IMR-90 (cell line): ENCODE results near the gene TSTD2.

Source experiments
- BHLHE40 ChIP-seq: fragments of 150-350 bp; IDR thresholded peaks from 2 replicates; pipeline ENCODE4 v1.6.1; 2016; ENCODE audit warnings: mild to moderate bottlenecking, low read depth, low read length
- CEBPB ChIP-seq: IDR thresholded peaks from 2 replicates; pipeline ENCODE4 v1.6.1; 2012; ENCODE audit warnings: low read depth, low read length, improper control_type of control experiment
- CHD1 ChIP-seq: IDR thresholded peaks from 2 replicates; pipeline ENCODE4 v1.6.1; 2012; ENCODE audit warnings: low read depth, low read length, improper control_type of control experiment
- ELK1 ChIP-seq: fragments of 150-350 bp; IDR thresholded peaks from 2 replicates; pipeline ENCODE4 v1.6.1; 2016; ENCODE audit warnings: low read depth, mild to moderate bottlenecking, low read length, moderate library complexity, borderline replicate concordance
- MAFK ChIP-seq: IDR thresholded peaks from 2 replicates; pipeline ENCODE4 v1.6.1; 2012; ENCODE audit warnings: low read depth, low read length, improper control_type of control experiment
- MXI1 ChIP-seq: IDR thresholded peaks from 2 replicates; pipeline ENCODE4 v1.6.1; 2012; ENCODE audit warnings: low read depth, mild to moderate bottlenecking, low read length, moderate library complexity, borderline replicate concordance
- NFE2L2 ChIP-seq: fragments of 150-350 bp; IDR thresholded peaks from 2 replicates; pipeline ENCODE4 v1.6.1; 2016; ENCODE audit warnings: low read depth, mild to moderate bottlenecking, low read length
- POLR2A ChIP-seq: IDR thresholded peaks from 2 replicates; pipeline ENCODE4 v1.6.1; 2012; ENCODE audit warnings: mild to moderate bottlenecking, low read depth, low read length
- RAD21 ChIP-seq: IDR thresholded peaks from 2 replicates; pipeline ENCODE4 v1.6.1; 2012; ENCODE audit warnings: low read length, improper control_type of control experiment
- RCOR1 ChIP-seq: IDR thresholded peaks from 2 replicates; pipeline ENCODE4 v1.6.1; 2012; ENCODE audit warnings: mild to moderate bottlenecking, low read length, improper control_type of control experiment; ENCODE audit not compliant: insufficient replicate concordance
- SMC3 ChIP-seq: fragments of 150-350 bp; IDR thresholded peaks from 2 replicates; pipeline ENCODE4 v1.6.1; 2016; ENCODE audit warnings: low read depth, mild to moderate bottlenecking, antibody characterized with exemption, low read length, moderate library complexity
- TF ChIP-seq, protein P1 (sequence below): conservative IDR thresholded peaks from 2 replicates; pipeline ENCODE4 v1.5.1; 2012; ENCODE audit warnings: mild to moderate bottlenecking, low read depth, low read length, improper control_type of control experiment
- TF ChIP-seq, protein P2 (sequence below): fragments of 150-350 bp; IDR thresholded peaks from 2 replicates; pipeline ENCODE4 v1.6.1; 2017; ENCODE audit warnings: mild to moderate bottlenecking, antibody characterized with exemption, low read length, low read depth

DNA sequence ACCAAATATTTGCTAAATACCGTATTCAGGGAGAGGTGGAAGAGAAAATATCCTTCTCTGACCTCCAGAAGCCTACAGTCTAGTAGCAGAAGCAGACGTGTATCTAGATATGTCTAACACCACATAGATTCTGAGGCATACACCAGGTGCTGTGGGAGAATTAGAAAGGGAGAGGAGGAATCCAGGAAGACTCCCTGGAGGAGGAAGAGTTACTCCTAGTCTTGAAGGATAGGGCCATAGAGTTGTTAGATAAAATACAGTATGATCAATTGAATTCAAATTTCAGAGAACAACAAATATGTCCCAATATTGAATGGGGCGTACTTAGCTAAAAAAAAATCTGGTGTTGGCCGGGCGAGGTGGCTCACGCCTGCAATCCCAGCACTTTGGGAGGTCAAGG is 73.0 kb downstream of the TSTD2 start:
- TF ChIP-seq, protein P1, sequence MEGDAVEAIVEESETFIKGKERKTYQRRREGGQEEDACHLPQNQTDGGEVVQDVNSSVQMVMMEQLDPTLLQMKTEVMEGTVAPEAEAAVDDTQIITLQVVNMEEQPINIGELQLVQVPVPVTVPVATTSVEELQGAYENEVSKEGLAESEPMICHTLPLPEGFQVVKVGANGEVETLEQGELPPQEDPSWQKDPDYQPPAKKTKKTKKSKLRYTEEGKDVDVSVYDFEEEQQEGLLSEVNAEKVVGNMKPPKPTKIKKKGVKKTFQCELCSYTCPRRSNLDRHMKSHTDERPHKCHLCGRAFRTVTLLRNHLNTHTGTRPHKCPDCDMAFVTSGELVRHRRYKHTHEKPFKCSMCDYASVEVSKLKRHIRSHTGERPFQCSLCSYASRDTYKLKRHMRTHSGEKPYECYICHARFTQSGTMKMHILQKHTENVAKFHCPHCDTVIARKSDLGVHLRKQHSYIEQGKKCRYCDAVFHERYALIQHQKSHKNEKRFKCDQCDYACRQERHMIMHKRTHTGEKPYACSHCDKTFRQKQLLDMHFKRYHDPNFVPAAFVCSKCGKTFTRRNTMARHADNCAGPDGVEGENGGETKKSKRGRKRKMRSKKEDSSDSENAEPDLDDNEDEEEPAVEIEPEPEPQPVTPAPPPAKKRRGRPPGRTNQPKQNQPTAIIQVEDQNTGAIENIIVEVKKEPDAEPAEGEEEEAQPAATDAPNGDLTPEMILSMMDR: no peak
- TF ChIP-seq MXI1 (no peak), POLR2A (no peak), RAD21 (no peak), CEBPB (no peak), BHLHE40 (no peak), SMC3 (no peak), MAFK (no peak), CHD1 (no peak), NFE2L2 (no peak), RCOR1 (no peak), ELK1 (no peak)
- TF ChIP-seq, protein P2, sequence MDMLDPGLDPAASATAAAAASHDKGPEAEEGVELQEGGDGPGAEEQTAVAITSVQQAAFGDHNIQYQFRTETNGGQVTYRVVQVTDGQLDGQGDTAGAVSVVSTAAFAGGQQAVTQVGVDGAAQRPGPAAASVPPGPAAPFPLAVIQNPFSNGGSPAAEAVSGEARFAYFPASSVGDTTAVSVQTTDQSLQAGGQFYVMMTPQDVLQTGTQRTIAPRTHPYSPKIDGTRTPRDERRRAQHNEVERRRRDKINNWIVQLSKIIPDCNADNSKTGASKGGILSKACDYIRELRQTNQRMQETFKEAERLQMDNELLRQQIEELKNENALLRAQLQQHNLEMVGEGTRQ: no peak
